Thoracic aorta (tissue), 2 donors: ENCODE measurements around the gene MICAL3. TPM values are rescaled to one million over a fixed set of nuclear protein-coding genes. Genes with fewer than 3 reads are reported as not detected.

Experiments
- ATAC-seq: fragments of 150-250 bp; one replicate; pipeline ENCODE4 v1.8.0; 2017; ENCODE audit warnings: low read depth; ENCODE audit not compliant: insufficient number of reproducible peaks, low FRiP score
- DNase-seq: peaks from one replicate; pipeline ENCODE4 v3.0.0-alpha.2; 2020; ENCODE audit warnings: low spot score
- H3K27ac ChIP-seq, 2 donors: fragments of 200-600 bp; sonication (generic); 1 replicate in 1 of 2; 2 replicates in 1 of 2; pipeline ENCODE4 v1.5.1; 2016; ENCODE audit warnings: mild to moderate bottlenecking in 2 of 2, moderate library complexity in 2 of 2
- H3K27me3 ChIP-seq: fragments of 200-600 bp; sonication (generic); replicated peaks from 2 replicates; pipeline ENCODE4 v1.6.0; 2016; ENCODE audit warnings: mild to moderate bottlenecking; ENCODE audit not compliant: insufficient read depth
- H3K36me3 ChIP-seq: fragments of 200-600 bp; sonication (generic); one replicate; pipeline ENCODE4 v1.5.1; 2016
- H3K4me1 ChIP-seq, 2 donors: fragments of 200-600 bp; sonication (generic); 1 replicate in 1 of 2; 2 replicates in 1 of 2; pipeline versions ENCODE4 v1.5.1 to v1.6.0; 2016; ENCODE audit warnings: low read depth in 2 of 2, mild to moderate bottlenecking in 1 of 2; ENCODE audit not compliant: control insufficient read depth in 1 of 2
- H3K4me3 ChIP-seq: fragments of 200-600 bp; sonication (generic); 2 replicates; pipeline ENCODE4 v1.5.1; 2016; ENCODE audit warnings: mild to moderate bottlenecking
- H3K9me3 ChIP-seq: fragments of 200-600 bp; sonication (generic); 2 replicates; pipeline ENCODE4 v1.5.1; 2016
- total RNA-seq, 2 donors: library from RNA; depleted of rRNA; stranded (reverse); fragments of >200 nt; gene quantifications; one replicate each; pipeline versions ENCODE4 v1.1.0 to v1.2.3, GENCODE V29; 2016
- TF ChIP-seq, protein P1 (sequence below): fragments of 200-600 bp; sonication (generic); IDR thresholded peaks from one replicate; pipeline ENCODE4 v1.5.1; 2019; ENCODE audit warnings: antibody characterized with exemption

The MICAL3 gene
- total RNA-seq, 2 donors from 2014 or later = 45.2 to 78.0 TPM

DNA sequence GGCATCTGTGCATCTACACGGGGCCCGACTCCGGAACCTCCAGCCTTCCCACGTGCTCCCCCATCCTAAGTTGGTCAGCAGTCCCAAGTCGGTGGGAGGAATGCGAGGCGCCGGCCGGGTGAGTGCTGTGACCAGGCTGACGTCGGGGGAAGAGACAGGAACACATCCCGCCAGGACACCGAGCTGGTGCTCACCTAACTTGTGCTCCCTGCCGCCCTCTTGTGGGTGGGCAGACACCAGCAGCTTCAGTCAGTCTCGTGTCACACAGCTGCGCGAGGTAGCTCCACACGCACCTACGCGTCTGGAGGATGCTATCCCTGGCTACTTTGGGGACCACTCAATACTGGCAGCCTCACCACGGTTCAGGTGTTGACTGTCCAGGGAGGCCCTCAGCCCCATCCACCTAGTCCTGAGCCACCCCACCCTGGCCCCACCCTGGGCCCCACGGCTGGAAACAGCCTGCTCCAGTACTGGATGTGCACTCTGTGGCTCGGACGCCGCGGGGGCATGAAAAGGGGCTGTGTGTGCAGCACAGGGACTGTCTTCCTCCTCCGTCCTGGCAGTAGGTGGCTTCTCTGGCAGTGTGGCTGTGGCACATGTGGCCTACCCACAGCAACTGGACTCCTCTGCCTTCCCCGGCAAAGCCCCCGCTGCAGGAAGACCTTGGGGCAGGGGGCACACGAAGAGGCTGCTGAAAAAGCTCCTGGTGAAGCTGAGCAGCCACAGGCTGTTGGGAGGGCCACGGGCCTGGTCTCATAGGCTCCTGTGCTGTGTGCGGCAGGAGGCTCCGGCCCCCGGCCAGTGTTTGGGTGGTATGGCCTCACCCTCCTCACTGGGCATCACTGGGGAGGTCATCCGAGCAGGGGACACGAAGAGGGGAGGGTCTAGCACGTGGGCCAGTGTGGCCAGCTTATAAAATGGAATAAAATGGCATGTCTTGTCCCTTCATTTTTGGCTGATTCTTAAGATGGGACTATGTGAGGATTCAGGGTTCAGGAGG, 238.9 kb downstream of the MICAL3 start:
- H3K4me3 ChIP-seq = no peak overlapping the region
- H3K9me3 ChIP-seq = no peaks in the 10 kb centered on the region
- DNase-seq (no peak), ATAC-seq (no peak)
- TF ChIP-seq, protein P1, sequence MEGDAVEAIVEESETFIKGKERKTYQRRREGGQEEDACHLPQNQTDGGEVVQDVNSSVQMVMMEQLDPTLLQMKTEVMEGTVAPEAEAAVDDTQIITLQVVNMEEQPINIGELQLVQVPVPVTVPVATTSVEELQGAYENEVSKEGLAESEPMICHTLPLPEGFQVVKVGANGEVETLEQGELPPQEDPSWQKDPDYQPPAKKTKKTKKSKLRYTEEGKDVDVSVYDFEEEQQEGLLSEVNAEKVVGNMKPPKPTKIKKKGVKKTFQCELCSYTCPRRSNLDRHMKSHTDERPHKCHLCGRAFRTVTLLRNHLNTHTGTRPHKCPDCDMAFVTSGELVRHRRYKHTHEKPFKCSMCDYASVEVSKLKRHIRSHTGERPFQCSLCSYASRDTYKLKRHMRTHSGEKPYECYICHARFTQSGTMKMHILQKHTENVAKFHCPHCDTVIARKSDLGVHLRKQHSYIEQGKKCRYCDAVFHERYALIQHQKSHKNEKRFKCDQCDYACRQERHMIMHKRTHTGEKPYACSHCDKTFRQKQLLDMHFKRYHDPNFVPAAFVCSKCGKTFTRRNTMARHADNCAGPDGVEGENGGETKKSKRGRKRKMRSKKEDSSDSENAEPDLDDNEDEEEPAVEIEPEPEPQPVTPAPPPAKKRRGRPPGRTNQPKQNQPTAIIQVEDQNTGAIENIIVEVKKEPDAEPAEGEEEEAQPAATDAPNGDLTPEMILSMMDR = peak; percentile 32
- no peak overlapping the region for H3K27ac ChIP-seq
- H3K27me3 ChIP-seq = no peaks in the 10 kb centered on the region
- H3K36me3 ChIP-seq = peaks cover 20% of the 10 kb centered on the region
- H3K4me1 ChIP-seq = peaks cover 7 to 13% of the 10 kb centered on the region in 2 donors

DNA sequence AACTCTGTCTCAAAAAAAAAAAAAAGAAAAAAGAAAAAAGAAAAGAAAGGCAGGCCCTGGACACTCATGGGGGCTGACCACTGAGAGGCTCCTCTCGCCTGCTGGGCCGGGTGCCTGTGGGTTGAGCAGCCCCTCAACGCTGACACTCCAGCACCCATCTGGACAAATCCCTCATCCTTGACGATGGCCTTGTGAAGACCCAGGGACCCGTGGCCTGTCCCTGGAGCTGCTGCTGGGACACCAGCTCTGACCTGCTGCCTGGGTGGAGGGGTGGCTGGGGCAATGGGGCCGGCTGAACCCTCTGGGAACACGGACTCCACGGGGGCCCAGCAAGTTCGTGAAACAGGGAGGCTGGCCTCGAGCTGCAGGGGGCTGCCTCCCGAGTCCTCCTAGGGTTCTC, 239.6 kb downstream of the MICAL3 start:
- no peak for ATAC-seq
- H3K27me3 ChIP-seq = no peaks in the 10 kb centered on the region
- no peaks in the 10 kb centered on the region for H3K9me3 ChIP-seq
- DNase-seq = no peak
- TF ChIP-seq, protein P1 = no peak
- peaks cover 7 to 13% of the 10 kb centered on the region in 2 donors for H3K4me1 ChIP-seq
- no peak overlapping the region for H3K4me3 ChIP-seq
- H3K36me3 ChIP-seq = peaks cover 14% of the 10 kb centered on the region
- H3K27ac ChIP-seq = no peak overlapping the region

DNA sequence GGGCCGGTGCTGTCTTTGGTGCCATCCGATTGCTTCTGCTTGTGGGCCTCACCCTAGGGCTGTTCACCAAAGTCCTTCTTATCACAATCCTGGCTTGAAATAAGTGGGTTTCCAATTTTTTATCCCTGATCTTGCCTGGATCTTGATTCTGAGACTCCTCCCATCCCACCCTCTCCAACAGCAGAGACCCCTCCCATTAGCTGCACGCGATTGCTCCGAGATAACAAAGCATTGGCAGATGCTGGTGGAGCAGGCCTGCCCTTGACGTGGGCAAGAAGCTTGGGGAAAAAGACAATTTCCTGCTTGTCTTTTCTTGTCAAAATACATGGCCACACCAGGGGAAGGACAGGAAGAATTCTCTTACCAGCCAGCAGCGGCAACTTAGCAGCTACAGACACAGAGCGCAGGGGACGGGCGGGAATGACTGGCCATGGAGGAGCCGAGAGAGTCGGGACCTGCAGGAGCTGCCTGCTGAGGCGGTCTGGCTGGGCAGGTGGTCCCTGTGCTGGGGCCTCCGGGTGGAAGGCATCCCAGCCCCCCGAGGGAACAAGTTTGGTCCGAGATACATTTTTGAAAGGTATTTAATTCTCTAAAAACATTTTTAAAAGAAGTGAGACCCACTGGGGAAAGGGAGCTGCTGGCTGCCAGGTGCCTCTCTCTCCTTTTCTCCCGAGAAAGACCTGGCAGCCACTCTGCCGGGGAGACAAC, 240.4 kb downstream of the MICAL3 start:
- DNase-seq (no peak), ATAC-seq (no peak)
- no peaks in the 10 kb centered on the region for H3K9me3 ChIP-seq
- no peaks in the 10 kb centered on the region for H3K27me3 ChIP-seq
- H3K4me3 ChIP-seq = no peak overlapping the region
- H3K4me1 ChIP-seq = peaks cover 7 to 13% of the 10 kb centered on the region in 2 donors
- no peak overlapping the region for H3K27ac ChIP-seq
- TF ChIP-seq, protein P1 = no peak
- H3K36me3 ChIP-seq = peaks cover 7% of the 10 kb centered on the region

DNA sequence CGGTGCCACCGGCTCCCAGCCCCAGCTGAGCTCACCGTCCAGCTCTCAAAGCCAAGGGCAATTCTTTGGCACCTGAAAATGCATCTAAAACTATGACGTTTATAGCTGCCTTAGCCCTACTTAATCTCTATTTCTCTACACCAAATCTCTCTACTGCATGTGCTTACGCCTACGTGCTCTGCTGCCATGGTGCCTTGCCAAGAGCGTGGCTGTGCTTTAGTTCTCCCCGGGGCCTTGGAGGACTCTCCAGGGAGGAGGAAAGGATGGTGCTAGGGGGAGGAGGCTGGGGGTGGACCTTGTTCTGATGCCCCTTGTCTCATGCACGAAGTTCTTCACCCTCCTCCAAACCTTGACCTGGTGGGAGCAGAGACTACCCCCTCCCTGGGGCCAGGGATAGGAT, 241.0 kb downstream of the MICAL3 start:
- DNase-seq (no peak), ATAC-seq (no peak)
- Histone ChIP-seq H3K4me1 (peaks cover 7 to 13% of the 10 kb centered on the region in 2 donors), H3K36me3 (peaks cover under 1% of the 10 kb centered on the region), H3K4me3 (no peak overlapping the region), H3K27me3 (no peaks in the 10 kb centered on the region), H3K27ac (no peak overlapping the region), H3K9me3 (no peaks in the 10 kb centered on the region)
- TF ChIP-seq, protein P1 = no peak

DNA sequence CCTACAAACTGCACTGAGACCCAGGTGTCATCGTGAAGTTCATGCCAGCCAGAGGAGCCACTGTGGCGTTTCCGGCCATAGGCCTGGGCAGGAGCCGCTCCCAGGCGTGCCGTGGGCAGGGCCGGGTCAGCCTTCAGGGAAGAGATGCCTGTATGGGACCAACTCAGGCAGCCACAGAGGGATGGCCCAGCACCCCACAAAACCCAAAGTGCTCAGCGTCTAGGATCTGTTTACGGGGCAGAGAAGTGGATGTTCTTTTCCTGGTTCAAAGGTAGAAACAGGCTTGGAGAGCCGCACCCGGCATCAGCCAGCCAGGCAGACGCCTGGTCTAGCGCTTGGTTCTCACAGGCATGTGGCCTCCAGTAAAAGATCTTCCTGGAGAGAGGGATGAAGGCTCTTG, 241.7 kb downstream of the MICAL3 start:
- H3K27ac ChIP-seq = no peak overlapping the region
- ATAC-seq (no peak), DNase-seq (no peak)
- H3K4me1 ChIP-seq = peaks cover 7 to 13% of the 10 kb centered on the region in 2 donors
- H3K27me3 ChIP-seq = no peaks in the 10 kb centered on the region
- TF ChIP-seq, protein P1 = no peak
- no peak overlapping the region for H3K4me3 ChIP-seq
- no peaks in the 10 kb centered on the region for H3K9me3 ChIP-seq
- H3K36me3 ChIP-seq = no peaks in the 10 kb centered on the region
